AG09309 (cell line): Measurements from ENCODE around the gene SETBP1.
"Not testable (repeated sequence)": the region's sequence is repeated elsewhere in the genome, so short reads cannot be mapped to it uniquely, and the experiment has no call there.

Experiments used
- DNase-seq: peaks from one replicate; pipeline ENCODE4 v3.0.0-alpha.2; 2010; ENCODE audit warnings: low read depth
- H3K4me3 ChIP-seq: 2 replicates; pipeline ENCODE4 v1.5.1; 2011; ENCODE audit warnings: mild to moderate bottlenecking, low read depth, low read length, moderate library complexity; ENCODE audit not compliant: control insufficient read depth
- TF ChIP-seq, protein P1 (sequence below): IDR thresholded peaks from 2 replicates; pipeline ENCODE4 v1.5.1; 2011; ENCODE audit warnings: mild to moderate bottlenecking, low read depth, low read length, inconsistent platforms; ENCODE audit not compliant: insufficient read depth, control insufficient read depth; ENCODE audit errors: missing control alignments

The SETBP1 gene

DNA sequence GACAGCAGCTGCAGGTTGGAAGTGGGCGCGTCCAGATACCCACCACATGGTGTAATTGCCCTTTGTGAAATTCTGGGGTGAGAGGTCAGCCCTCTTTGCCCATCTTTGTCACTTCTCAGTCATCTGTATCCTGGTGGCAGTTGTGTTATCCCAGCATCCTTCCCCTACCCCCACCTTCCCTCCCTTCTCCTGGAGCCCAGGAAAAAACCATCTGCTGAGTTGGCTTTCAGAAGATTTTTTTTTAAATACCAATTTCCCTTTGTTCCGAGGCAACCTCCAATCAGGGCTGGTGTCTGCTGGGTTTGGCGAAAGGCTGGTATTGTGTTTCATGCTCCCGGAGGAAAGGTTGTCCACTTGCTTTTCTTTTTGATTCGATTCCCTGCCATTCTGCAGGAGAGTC is 35.2 kb downstream of the SETBP1 start:
- peak overlapping the region; percentile 10; the same call in 1 of the 2 replicates for H3K4me3 ChIP-seq
- DNase-seq, result no peak
- TF ChIP-seq, protein P1, sequence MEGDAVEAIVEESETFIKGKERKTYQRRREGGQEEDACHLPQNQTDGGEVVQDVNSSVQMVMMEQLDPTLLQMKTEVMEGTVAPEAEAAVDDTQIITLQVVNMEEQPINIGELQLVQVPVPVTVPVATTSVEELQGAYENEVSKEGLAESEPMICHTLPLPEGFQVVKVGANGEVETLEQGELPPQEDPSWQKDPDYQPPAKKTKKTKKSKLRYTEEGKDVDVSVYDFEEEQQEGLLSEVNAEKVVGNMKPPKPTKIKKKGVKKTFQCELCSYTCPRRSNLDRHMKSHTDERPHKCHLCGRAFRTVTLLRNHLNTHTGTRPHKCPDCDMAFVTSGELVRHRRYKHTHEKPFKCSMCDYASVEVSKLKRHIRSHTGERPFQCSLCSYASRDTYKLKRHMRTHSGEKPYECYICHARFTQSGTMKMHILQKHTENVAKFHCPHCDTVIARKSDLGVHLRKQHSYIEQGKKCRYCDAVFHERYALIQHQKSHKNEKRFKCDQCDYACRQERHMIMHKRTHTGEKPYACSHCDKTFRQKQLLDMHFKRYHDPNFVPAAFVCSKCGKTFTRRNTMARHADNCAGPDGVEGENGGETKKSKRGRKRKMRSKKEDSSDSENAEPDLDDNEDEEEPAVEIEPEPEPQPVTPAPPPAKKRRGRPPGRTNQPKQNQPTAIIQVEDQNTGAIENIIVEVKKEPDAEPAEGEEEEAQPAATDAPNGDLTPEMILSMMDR, result no peak

DNA sequence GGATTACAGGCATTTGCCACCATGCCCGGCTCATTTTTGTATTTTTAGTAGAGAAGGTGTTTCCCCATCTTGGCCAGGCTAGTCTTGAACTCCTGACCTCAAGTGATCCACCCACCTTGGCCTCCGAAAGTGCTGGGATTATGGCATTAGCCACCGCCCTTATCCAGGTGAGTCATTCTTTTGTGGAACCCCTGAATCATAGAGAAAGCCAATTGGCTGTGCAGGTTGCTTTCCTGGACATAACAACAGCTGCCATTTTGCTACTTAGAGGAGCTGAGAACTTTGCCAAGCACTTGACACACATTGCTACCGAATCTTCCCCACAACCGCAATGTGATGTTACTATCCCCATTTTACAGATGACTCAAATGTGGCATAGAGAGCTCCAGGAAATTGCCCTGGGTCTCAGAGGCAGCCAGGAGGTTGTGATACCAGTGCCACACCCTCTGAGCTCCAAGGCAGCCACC is 36.0 kb downstream of the SETBP1 start:
- no peak for DNase-seq
- no peak overlapping the region for H3K4me3 ChIP-seq
- TF ChIP-seq, protein P1, result no peak

DNA sequence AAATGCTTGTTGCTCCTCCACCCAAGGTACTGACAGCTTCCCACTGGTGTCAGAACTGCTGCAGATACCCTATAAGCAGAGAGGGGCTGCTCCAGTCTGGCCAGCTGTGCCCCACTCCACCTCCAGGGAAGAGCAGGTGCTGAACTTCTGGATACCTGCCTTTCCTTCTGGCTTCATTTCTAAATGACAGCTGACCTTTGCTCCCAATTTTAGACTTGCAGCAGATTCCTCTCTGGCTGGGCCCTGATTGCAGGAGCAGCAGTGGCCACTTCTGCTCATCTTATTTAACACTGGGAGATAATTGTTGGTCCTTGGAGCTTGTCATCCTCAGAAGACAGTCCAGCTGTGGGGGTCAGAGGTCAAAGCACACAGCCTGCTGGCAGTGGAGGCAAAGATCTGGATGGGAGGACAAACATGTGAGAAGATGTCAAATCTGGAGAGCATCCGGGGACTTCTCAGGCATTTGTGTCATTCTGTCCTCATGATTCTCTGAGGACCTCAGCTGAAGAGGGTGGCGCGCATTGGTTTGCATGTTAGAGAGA is 38.9 kb downstream of the SETBP1 start:
- DNase-seq, result no peak

DNA sequence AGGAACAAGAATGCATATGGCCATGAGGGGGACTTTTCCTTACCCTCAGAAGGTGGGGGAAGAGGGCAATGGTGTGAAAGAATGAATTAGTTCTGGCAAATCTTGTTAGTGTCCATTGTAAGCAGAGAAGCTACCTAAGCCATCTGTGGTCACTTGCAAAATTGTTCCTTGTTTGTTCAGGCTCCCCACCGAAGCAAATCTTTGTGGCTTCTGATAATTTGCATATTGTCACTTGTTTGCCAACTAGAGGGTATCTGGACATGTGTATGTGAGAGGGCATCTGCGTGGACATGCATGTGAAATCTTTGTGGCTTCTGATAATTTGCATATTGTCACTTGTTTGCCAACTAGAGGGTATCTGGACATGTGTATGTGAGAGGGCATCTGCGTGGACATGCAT is 41.1 kb downstream of the SETBP1 start:
- not testable (repeated sequence) for DNase-seq, H3K4me3 ChIP-seq

More for the DNA sequence above, 38.9 kb downstream of the SETBP1 start:
- TF ChIP-seq, protein P1, result no peak
- no peak overlapping the region for H3K4me3 ChIP-seq

DNA sequence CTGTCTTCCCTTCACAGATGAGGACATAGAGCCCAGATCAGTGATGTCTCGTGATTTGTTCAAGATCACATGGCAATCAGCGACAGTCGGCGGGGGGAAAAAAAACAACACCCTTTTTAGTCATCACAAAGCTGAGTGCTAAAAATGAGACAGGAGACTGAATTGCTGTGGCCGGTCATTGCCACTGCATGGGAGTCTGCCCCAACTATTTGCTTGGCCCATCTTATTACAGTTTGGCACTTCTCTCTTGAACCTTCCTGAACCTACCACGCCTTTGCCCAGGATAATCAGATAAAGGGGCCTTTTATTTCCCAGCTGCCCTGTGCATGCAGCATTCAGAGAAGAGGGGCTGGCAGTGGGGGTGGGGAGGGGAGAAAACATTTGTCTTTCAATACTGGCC is 42.7 kb downstream of the SETBP1 start:
- TF ChIP-seq, protein P1, result no peak
- H3K4me3 ChIP-seq, result no peak overlapping the region
- DNase-seq, result no peak

DNA sequence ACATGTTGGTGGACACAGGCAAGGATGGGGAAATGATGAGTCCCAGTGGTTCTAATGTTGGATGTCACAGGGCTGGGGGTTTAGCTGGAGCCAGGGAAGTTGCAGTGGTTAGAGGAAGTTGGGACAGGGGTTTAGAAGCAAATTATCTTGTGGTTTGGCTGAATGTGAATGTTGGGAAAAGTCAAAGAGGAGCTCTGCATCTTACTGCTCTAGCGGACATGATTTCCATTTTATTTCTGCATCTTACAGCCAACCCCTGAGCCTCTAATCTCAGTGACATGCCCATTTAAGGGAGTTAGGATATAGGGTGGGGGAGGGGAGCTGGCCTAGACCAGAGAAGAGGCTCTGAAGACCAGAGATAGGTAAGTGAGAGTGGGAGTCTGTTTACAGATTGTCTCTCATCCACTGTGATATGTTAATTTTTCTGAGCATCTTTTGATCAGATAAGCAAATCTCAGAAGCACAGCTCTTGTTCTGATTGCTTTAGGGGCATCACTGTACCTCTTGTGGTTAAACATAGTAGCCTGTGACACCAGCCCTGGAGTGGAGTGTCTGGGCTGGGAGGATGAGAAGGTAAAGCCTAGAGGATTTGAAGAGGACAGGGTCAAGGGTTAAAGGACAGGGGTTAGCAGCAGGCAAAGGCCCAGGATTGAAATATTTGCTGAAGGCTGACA is 43.6 kb downstream of the SETBP1 start:
- TF ChIP-seq, protein P1, result no peak
- DNase-seq, result no peak
- no peak overlapping the region for H3K4me3 ChIP-seq

DNA sequence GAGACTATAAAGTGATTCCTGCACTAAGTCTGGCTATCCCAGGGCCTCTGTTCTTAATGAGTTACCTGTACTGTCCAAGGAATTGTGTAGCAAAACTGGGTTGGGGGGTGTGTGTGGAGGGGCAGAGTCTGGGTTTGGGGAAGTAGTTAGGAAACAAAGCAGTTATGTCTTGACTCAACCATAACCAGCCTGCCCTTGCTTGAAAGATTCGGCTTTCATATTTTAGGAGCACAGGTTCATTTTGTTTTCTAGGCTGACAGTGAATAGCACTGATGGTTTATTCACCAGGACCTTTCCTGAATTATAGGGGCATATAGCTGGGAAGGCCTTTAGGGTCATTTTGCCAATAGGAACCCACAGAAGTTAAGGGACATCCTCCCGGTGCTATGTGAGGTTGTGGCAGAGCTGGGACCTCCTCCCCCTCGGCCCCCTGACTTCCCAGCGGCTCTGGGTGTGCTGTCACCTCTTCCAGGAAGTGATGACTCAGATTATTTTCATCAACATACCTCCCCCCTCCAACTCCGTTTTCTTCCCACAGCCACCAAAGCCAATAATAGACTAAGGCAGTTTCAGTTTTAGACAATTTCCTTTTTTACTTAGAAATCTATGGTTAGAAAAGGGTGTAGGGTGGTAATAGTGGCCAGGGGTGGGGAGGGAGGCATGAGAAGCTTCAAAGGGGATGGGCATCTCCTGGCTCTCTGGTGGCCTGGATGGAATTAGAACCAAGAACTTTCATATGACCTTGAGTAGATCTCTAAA is 44.8 kb downstream of the SETBP1 start:
- DNase-seq, result no peak
- TF ChIP-seq, protein P1, result no peak
- H3K4me3 ChIP-seq, result no peak overlapping the region
